ENCODE measurements around the gene NGFR.

The NGFR gene

DNA sequence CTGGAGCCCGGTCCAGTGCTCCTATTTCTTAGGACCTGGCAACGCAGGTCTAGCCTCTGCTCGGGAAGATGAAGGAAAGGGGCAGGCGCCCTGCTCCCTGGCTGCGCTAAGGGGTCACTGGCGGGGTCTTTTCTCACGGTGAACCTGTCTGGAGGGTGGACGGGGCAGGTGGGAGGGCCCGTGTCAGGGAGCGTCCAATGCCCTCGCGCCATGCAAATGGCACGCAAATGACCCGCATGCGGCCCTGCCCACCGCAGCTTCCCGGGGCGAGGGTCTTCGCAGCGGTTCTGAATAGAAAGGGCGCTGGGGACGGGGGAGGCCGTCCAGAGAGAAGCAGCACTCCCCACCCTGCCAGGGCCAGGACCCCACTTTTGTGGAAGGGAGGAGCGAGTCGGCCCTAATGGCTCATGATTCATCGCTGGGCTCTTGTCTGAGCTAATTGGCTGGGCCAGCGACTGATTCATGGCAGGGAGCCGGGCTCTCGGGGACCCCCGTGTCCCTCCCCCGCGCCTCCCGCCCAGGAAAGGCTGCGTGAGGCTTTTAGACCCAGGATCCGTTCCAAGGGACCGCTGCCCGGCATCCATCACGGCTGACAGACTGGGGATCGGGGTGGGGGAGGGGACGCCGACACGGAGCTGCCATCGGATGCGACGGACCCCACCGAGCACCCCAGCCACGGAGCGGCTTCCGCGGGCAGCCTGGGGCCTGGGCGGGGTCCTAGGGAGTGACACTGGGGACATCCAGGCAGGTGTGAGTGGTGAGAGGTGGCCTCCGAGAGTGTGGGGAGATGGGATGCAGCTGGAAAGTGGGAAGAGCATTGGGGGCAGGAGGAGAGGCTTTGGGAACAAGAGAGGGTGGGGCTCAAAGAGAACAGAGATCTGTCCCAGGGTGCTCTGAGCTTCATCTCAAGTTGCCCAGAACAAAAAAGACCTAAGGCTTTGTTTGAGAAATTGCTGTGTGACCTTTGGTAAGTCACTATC lies 25.0 kb upstream of the NGFR start:
- no peak for DNase-seq

DNA sequence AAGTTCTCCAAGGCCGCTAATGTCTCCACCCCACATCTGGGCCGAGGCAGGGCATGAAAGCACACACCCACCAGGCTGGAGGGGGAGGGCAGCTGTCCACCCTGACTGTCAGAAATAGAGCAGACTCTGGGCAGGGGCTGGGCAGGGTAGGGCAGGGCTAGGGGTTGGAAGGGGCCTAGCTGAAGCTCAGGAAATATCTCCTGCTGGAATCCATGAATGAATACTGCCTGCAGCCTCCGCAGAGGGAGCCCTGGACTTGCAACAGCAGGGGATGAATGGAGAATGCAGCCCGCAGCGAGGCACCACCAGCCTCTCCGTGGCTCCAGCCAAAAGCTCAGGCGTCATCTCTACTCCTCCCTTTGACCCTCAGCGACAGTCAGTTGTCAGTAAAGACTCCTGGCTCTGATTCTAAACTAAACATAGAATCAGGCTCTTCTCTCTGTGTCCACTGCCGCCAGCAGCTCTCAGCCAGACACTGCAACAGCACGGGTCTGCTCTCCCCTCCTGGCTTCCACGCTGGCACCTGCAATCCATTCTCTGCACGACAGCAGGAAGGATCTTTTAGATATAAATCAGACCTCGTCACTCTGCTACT lies 23.9 kb upstream of the NGFR start:
- no peak for DNase-seq

DNA sequence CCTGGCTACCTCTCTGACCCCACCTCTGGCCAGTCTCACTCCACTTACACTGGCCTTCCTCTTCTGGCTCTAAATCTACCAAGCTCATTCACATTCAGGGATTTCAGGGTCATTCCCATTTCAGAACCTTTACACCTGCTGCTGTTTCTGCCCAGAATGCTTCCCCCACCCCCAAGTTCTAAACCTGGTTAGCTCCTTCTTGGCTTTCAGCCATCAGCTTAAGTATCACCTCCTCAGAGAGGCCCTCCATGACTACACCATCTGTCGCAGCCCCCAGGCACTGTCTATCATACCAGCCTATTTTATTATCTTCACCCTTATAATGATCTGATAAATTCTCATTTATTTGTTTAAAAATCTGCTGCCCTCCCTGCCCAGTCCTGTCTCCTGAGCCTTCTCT lies 23.3 kb upstream of the NGFR start:
- DNase-seq = no peak

DNA sequence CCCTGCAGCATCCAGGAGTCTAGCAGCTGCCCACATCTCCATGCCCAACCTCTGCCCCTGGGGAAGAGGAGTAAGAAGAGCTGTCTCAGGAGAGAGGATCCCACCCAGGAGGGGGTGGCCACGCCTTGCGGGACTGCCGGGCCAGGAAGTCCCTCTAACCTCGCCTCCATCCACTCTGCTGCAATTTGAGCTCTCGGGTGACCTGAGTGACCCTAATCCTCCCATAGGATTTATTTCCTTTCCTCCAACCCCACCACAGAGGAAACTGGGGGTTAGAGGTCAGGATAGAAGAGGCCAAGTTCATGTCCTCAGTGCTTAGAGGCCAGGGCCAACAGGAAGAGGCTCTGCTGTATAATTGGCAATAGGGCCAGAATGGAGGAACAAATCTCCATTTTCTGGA lies 22.6 kb upstream of the NGFR start:
- DNase-seq = no peak

DNA sequence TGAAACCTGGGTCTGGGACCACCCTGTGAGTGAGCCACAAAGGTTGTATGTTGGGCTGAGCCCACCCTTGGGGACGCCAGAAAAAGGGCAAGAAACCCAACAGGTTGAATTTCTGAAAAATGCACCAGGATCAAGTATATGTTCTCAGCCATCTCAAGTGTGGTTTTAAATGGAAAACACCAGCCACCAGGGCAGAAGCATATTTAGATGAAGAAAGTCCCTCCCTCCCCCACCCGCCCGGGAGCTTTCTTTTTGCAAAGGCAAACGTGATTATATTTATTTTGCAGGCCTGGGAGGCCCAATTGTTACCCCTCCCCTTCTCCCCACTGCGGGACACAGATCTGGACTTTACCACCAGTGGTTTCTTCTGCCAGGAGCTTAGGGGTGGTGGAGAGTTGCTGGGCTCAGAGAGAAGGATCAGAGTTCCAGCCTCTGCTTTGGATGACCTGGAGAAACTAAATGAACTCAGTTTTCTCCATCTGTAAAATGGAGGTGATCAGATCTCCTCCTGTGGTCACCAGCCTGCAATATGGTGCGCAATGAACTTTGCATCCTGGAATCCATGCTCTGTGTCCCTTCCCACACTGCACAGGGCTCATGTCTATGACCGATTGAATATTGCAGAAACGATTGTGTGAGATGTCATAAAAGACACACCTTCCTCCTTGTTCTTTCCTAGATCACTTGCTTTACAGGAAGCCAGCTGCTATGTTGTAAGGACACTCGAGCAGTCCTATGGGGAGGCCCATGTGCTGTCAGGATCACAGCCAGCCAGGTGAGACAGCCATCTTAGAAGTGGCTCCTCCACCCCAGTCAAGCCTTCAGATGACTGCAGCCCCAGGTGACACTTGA lies 21.0 kb upstream of the NGFR start:
- DNase-seq = no peak

DNA sequence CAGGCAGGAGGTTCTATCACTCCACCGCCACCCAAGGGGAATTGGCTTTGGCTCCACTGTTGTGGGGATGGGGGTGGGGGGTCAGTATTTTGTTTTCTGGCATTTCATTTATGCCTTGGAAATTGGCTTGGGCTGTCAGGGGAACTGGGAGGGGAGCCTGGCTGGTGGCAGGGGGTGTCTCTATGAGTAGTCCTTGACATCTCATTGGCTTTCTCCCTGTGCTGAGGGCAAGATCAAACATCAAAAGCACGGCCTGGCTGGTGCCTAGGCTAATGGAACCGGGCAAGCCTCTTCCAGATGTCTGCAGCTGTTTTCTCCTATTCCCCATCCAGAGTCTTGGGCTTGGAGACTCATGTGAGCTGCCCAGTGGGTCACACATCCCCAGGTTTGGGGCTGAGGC lies 17.4 kb upstream of the NGFR start:
- no peak for DNase-seq

DNA sequence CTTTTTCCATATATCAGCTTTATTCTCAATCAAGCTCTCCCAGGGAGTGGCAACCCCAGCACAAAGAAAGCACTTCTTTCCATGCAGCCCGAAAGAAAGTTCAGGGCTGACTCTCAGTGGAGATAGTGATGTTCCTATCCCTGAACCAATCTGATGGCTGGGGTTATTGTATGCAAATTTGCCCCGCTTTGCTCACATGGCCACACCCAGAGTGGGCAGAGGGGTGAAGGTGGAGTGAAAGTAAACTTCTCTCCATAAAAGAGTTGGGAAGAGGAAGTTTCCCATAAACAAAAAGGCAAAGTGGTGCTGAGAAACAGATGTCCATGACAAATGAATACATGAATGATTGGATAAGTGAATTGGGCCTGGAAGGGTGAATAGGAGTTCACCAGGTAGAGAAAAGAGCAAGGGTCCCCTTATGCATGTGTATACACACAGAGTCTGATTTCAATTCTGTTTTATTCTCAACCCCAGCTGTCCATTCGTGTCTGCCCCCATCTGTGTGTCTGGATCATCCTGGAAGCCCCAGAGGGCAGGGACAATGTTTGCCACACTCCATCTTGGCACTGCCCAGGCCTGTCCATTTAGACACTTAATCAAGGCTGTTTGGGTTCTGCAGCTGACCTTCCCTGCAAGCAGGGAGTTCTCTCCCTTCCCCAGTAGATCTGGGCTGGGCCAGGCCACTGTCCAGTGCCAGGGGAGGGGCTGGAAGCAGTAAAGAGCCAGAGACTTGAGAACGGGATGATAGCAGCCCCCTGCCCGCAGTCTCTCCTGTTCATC lies 14.1 kb upstream of the NGFR start:
- DNase-seq = no peak

DNA sequence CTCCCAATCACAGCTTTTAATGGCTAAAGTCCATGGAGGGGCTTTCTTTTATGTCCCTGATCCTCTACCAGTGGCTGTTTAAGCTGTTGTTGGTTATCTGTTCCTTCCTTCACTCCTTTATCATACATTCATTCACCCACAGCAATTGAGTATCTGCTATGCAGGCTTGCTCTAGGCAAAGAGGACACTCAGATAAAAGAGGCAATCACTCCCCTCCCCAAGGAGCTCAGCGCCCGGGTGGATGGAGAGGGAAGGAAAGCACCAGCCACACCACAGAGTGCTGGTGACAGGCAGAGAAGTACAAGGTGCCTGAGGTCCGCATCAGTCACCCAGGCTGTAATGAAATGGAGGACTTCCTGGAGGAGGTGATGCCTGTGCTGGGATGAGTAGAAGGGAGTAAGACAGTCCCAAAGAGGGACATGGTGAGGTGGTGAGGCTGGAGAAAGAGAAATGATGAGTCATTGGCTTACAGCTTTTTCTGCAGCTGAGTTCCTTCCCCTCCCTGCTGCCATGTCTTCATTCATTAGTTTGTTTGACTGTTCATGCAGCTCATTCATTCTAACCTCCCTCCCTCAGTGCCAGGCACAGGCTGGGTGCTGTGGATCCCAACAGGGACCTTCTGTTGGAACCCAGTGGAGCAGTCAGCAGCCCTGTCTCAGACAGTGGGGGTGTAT lies 12.8 kb upstream of the NGFR start:
- DNase-seq = no peak

DNA sequence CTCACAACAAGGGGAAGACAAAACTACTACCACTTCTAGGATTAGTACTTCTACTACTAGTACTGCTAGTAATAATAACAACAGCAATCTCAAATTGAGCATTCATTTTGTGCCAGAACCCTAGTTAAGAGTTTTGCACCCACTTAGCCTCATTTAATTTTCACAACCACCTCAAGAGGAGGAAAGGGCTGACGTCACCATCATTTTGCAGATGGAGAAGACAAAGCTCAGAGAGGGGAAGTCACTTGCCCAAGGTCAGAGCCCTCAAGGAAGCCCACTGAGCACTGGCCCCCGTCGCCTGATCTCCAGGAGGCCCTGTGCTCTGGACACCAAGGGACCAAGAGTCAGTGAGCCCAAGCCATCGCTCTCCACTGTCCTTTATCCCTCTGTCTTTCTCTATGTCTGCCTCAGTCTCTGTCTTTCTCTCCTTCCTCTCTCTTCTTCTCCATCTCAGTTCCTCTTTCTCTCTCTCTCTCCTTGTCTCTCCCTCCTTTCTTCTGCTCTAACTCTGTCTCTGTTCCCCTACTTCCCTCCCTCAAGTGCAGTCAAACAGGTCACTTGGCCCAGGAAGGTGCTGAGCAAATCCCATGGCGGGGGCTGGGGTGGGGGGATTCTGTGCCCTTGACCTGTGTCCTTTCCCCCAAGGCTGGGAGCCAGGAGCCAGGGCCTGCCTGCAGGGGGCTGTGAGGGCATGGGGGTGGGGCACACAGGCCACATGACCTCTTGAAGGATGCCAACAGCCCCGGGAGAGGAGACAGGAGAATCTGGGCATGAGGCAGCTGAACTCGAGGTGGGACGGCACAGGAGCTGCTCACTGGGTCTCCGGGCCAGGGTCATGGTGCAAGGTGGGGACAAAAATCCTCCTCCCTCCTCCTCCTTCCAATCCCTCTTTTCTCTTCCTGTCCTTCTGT lies 11.2 kb upstream of the NGFR start:
- no peak for DNase-seq

DNA sequence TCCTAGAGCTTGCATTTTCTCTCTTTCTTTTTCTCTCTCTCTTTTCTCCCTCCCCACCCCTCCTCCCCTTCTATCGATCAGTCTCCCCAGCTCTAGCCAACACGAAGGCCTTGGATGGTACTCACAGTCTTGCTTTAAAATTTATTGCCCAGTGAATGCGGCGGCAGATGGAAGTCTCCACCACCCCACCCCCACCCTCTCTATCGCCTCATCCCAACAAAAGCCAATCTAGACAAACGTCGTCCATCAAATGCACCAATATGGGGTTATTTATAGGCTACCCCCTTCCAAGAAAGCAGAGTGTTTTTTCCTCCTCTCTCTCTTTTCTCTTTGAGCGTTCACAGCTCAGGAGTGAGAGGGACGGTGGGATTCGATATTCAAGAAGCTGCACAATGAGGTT lies 10.5 kb upstream of the NGFR start:
- peak in 1 of 2 experiments; percentile 5 for DNase-seq

DNA sequence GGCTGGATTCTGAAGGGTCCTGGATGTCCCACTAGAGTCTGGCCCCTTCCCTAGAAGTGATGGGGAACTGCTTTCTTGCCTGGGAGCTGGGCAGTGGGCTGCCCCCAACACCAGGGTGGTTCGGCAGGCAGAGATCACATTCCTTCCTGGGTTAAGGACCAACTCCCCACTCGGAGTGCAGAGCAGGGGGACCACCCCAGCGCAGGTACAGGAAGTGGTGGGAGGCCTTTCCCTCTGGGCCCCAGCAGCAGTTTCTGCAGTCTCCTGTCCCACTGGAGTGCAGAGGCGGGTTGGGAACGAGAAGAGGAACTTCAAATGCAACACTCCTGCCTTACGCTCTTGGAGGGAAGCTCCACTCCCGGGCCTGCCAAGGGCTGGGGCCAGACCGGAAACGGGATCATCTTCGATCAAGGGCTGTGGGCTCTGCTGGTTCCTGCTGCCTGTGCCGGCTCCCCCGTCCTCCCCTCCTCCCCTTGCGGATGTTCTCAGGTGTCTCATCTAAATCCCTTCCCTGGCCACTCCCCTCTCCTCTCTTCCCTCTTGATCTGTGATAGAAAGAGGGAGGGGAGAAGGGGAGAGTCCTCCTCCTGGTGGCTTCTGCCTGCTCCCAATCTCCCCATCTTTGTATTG lies 9.0 kb upstream of the NGFR start:
- no peak for DNase-seq

DNA sequence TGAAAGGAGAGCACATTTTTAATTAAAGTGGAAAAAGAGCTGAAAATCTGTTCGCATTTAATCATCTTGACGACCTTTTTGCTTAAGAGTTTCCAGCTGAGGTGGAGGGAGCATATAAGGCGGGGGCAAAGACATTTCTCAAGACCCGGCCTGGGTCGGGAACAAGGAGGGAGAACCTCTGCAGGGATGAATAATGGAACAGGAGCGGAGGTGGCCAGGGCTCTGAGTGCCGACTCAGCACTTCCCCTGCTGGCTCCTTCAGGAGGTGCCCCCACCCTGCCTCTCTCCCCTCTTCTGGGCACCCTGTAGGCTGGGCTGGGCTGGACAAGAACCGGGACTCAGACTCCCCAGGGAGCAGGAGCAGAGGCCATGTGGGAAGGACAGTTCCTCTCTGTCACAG lies 7.9 kb upstream of the NGFR start:
- DNase-seq = no peak

DNA sequence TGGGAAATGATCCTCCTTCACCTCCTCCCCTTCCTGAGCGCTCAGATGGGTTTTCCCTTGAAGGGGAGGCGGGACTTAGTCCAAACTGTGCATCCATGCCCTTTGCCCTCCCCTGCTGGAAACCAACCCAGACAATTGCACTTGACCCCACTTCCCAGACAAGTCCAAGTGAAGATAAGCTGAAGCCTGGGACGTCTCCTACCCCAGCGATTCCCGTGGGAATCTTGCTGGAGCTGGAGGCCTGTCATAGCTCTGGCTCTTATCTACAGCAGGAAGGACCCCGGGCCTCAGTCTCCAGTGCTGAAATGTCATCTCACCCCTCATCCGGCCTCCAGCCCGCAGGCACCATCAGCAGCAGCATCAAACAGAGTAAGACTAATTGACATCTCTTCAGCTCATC lies 6.5 kb upstream of the NGFR start:
- no peak for DNase-seq

DNA sequence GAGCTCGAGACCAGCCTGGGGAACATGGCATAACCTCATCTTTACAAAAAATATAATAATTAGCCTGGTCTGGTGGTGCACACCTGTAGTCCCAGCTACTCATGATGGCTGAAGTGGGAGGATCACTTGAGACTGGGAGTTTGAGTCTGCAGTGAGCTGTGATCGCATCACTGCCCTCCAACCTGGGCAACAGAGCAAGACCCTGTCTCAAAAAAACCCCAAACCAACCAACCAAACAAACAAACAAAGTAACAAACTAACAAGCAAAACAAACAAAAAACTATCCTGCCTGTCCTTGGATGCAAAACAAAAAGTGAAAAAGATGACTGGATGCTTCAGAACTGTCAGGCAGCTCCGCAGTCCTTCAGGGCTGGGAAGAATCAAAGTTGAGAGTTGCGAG lies 5.7 kb upstream of the NGFR start:
- no peak for DNase-seq

DNA sequence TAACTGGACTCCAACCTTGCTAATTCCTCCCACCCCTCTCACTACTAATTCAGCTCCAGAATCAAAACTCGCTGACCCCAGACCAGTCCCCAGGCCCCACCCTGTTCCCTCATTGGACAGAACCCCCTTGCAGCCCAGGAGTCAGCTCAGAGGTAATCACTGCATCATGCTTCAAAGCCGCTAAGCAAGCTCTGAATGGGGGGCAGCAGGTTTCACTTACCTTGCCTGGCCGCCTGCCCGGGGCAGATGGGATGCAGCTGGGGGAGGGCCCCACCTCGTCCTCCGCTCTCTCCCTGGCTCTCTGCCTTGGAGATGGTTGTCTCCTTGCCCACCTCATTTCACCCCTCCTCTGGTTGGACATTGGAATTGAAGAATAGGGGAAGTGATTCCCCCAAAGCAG lies 4.8 kb upstream of the NGFR start:
- DNase-seq = no peak

DNA sequence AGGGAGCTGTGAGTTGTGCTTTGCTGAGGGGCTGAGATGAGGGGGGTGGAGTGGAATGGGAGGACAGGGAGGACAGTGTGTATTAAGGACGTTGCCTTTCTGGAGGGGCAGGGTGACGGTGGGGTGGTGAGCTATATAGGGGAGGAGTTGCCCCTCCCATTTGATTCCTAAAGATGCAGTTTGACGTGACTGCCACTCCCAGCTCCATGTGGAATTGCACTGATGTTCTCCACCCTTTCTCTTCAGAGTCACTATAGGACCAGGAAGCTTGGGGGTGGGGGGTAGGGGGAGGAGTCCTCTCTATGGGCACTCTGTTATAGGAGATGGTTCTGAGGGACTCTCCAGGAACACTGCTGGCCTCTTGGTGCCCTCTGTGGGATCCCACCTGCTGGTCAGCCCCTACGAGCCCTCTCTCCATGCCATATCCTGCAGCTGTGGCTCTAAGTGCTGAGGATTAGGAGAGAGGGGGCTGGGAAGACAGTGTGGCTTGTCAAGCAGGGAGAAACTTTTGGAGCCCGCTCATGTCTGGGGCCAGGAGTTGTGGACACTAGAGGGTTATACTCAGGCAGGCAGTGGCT lies 3.8 kb upstream of the NGFR start:
- no peak for DNase-seq

DNA sequence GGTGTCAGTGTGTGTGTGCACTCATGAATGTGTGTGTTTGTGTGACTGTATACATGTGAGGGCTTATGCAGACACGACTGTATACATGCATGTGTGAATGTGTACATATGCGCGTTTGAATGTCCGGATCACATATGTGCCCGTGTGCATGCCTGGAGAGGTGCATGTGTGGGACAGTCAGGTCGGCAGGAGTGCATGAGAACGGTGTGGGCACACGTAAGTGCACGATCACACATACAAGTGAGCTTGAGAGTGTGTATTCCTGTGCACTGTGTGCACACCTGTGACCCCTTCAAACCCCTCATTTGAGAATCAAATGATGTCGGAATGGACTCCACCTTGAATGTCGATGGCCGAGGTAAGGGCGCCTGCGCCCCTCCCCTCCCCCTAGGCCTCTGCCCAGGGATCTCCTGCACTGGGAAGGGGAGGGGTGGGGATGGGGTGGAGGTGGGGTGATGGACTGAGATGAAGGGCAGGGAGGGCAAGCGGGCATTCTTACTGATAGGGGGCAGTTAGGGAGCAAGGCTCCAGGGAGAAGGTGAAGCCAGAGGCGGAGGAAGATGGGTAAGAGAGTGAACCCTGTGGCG lies 601 bp upstream of the NGFR start:
- no peak for DNase-seq

DNA sequence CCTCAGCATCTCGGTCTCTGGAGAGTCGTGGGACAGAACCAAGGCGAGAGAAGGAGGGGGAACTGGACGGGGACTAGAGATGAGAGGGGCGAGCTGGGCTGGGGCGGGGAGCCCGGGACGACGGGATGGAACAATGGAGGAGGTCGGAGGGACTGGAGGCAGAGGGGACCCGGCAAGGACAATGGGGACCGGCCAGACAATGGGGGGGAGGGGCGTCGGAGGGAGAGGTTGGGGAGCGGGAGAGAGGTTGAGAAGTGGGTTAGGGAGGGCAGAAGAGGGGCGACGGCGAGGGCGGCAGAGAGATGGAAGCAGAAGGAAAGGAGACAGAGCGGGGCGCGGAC lies 719 bp downstream of the NGFR start:
- no peak for DNase-seq

DNA sequence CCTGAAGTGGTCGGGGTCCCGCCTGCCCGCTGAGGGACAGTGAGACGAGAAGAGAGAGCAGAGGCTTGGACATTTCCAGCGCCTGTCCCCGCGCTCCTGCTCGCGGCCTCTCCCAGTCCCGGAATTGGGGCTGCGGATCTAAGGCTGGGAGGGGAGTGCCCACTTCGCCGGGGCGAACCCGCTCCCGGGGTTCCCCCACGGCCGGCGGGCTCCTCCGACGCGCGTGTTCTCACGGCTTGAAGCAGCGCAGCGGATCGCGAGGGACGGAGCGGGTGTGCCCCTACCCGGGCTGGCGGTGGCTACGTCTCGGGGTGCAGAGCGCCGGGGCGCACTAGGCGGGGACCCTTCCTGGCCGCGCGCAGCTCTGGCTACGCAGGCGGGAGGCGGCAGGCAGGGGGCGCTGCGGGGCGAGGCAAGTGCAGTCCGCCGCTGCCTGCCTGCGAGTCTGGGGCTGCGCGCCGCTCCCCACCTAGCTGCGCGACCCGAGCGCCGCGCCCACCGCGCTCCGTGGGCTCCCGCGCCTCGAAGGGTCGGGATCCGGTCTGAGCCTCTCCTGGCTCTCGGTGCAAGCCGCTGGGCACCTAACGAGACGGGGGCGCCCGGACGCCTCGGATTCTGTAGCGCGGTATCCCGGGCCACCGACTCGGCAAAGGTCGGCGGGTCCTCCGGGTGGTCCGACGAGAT lies 1.2 kb downstream of the NGFR start:
- peak in 1 of 2 experiments; percentile 77 for DNase-seq

DNA sequence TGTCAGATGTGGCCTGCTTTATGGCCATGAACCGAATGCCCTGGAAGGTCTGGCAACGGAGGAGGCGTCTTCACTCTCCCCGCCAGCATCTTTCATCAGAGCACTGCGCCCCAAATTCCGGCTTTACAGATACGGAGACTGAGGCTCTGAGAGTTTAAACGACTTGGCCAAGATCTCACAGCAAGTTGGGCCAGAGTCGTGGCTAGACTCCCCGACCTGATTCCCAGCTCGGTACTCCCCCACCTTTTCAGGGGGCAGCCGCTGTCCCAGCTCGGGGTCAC lies 1.7 kb downstream of the NGFR start:
- no peak for DNase-seq

Data from NCI-H446 (cell line).